ENCODE measurements around the gene CHRM1.
A peak's percentile ranks its signal among the peaks of the same experiment; 100 is the strongest.
"Not testable (repeated sequence)": the region's sequence is repeated elsewhere in the genome, so short reads cannot be mapped to it uniquely, and the experiment has no call there.

The CHRM1 gene

DNA sequence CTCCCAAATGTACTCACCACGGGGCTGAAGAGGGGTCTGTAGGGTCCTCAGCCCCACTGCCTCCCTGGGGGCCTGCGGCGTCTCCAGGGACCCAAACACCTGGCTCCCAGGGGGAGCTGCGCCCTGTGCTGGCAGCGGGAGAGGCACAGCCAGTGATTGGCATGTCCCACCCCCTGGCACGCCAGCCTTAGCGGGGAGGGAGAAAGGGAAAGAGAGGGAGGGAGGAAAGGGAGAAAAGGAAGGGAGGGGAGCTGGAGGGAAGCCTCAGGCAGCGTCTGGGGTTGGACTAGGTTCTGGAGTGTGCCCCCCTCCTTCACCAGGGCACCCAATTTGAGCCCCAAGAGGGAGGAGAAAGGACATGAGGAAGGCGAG is at the start of gene CHRM1:
CHRM1 (minus strand) TSS at position 163 of the 372 bp plus-strand sequence. CDS start 10,263 bp downstream, outside the sequence.
- DNase-seq (ENCODE audit: low spot score) = no peak

- DNase-seq (ENCODE audit: low spot score) = no peak
Measured at GRCh38 chr11:62965574-62965973, 44.4 kb upstream of the CHRM1 start.

GRCh38 chr11:62962391-62962790 is 41.2 kb upstream of the CHRM1 start:
- DNase-seq (ENCODE audit: low spot score) = no peak

DNA sequence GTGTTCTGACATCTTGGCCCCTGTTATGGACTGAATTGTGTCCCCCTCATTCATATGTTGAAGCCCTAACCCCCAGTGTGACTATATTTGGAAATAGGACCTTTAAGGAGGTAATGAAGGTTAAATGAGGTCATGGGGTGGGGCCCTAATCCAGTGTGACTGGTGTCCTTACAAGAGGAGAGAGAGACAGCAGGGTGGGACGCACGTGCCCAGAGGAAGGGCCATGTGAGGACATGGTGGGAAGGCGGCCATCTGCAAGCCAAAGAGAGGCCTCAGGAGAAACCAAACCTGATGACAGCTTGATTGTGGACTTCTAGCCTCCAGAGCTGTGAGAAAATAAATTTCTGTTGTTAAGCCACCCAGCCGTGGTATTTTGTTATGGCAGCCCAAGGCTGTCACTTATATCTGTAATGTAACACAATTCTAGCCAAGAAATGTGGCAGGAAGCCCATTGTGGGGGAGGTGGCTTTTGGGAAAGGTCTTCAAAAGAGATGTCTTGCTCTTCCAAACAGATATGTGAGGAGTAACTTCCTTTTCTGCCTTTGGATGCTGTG is 39.9 kb upstream of the CHRM1 start:
- no peak for DNase-seq (ENCODE audit: low spot score)

- no peak for DNase-seq (ENCODE audit: low spot score)
Measured at GRCh38 chr11:62959422-62959980, 38.3 kb upstream of the CHRM1 start.

- DNase-seq (ENCODE audit: low spot score) = no peak
Measured at GRCh38 chr11:62958547-62959421, 37.6 kb upstream of the CHRM1 start.

GRCh38 chr11:62957147-62957546 is 36.0 kb upstream of the CHRM1 start:
- DNase-seq (ENCODE audit: low spot score) = no peak

- no peak for DNase-seq (ENCODE audit: low spot score)
Measured at GRCh38 chr11:62954478-62954877, 33.3 kb upstream of the CHRM1 start.

GRCh38 chr11:62953811-62954210 is 32.6 kb upstream of the CHRM1 start:
- peak; percentile 31 for DNase-seq (ENCODE audit: low spot score)

DNA sequence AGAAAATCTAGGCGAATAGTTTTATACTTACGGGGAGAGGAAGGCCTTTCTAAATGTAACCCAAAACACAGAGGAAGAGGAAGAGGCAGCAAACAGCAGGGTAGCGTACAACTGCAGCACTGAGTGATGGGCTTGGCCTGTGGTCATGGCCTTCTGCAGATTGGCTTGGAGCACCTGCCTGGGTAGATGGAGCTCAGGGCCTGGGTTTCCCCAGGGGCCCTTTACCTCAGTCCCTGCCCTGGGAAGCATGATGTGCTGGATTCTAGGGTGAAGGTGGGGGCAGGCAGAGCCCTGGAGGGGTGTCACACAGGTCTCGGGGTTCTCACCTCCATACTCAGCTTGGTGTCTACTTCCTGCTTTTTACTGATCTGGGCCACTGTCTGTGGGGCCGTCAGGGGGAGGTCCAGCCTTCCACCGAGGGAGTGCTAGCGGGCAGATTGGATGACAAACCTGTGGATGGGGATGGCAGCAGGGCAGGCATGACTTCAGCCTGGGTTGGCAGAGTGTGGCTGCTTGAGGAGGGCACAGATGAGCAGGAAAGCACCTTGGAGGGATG is 27.7 kb upstream of the CHRM1 start:
- DNase-seq (ENCODE audit: low spot score) = no peak

GRCh38 chr11:62945538-62945937 is 24.4 kb upstream of the CHRM1 start:
- DNase-seq (ENCODE audit: low spot score) = not testable (repeated sequence)

DNA sequence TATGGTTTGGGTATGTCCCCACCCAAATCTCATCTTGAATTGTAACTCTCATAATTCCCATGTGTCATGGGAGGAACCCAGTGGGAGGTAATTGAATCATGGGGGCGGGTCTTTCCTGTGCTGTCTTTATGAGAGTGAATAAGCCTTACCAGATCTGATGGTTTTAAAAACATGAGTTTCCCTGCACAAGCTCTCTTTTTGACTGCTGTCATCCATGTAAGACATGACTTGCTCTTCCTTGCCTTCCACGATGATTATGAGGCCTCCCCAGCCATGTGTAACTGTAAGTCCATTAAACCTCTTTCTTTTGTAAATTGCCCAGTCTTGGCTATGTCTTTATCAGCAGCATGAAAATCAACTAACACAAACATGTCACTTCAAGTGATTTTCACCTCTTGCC is 16.4 kb upstream of the CHRM1 start:
- not testable (repeated sequence) for DNase-seq (ENCODE audit: low spot score)

GRCh38 chr11:62934496-62934785 is 13.3 kb upstream of the CHRM1 start:
- DNase-seq (ENCODE audit: low spot score) = no peak

DNA sequence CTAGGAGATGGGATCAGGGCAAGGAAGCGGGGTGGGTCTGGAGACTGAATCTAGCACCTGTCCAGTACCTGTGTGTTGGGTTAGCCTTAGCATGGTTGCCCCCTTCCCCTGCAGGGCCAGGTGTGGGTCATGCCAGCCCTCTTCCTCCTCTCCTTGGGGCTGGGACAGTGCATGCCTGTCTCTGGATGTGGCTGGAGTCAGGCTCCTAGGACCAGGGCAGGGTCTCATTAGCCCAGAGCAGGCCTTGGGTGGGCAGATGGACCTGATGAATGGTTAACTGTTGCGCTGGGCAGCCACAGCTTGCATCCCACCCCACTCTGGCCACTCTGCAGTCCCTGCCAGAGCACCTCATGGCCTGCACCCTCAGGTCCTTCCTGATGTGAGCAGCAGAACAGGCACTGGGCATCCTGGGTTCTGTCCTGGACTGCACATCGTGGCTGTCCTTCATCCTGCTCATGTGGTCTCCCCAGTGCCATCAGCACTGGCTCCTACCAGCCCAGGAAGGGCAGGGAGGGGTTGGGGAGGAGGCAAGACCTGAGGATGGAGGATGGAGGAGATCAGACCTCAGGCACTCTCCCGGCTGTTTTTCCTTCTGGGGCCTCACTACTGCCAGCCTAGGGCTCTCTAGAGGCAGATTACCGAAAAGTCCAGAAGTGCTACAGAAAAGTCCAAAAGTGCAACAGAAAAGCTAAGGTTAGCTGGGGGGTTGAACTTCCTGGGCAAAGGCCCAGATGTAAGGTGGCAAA is 12.8 kb upstream of the CHRM1 start:
- no peak for DNase-seq (ENCODE audit: low spot score)

GRCh38 chr11:62933285-62933684 is 12.1 kb upstream of the CHRM1 start:
- no peak for DNase-seq (ENCODE audit: low spot score)

GRCh38 chr11:62931499-62932278 is 10.5 kb upstream of the CHRM1 start:
- DNase-seq (ENCODE audit: low spot score) = no peak

DNA sequence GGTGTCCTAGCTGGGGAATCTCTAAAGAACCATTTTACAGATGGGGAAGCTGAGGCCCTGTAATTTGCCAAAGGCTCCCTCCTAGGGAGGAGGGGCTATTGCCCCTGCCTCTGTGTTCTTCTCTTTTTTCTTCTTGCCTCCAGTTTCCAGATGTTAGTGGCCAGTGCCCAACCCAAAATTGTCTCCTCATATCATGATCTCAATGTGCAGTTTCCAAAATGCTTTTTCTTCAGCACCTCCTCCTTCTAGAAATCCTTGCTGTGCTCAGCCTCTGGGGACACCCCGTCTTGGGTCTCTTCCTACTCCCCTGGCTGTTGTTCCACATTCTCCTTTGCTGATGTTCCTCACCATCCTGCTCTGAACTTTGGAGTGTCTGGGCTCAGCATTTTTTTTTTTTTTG is 9.5 kb upstream of the CHRM1 start:
- DNase-seq (ENCODE audit: low spot score) = no peak

GRCh38 chr11:62930157-62930556 is 9.0 kb upstream of the CHRM1 start:
- DNase-seq (ENCODE audit: low spot score) = no peak

DNA sequence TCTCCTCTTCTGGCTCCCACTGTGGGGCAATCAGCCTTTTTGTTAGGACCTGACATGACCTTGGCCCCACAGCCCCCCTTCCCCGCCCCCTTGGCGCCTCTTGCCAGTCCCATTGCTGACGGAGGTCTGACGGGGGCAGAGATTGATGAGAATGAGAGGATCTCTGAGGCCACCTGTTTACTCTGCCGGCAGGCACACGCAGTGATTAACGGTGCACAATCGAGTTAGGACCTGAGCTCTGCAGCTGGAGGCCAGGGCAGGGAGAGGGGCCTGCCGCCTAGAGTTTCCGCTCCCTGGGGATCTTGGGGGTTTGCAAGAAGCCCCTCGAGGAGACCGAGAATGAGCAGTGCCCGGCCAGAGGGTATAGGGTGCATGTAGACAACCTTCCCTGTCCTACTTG is 6.8 kb upstream of the CHRM1 start:
- DNase-seq (ENCODE audit: low spot score) = no peak

GRCh38 chr11:62926680-62927455 is 5.7 kb upstream of the CHRM1 start:
- DNase-seq (ENCODE audit: low spot score) = no peak
